Lower lobe of right lung (tissue), 2 donors: ENCODE measurements around the gene GUCD1. TPM values are rescaled to one million over a fixed set of nuclear protein-coding genes. Genes with fewer than 3 reads are reported as not detected.

Source experiments
- ATAC-seq, 2 donors: fragments of 200-7000 bp; cut with Tn5 transposase; one replicate each; pipeline ENCODE4 v1.9.1; 2020 to 2022; ENCODE audit warnings: mild to moderate bottlenecking in 2 of 2, moderate library complexity in 2 of 2
- DNase-seq: peaks from one replicate; pipeline ENCODE4 v3.0.0-alpha.2; 2020
- H3K27ac ChIP-seq: fragments of 200-600 bp; one replicate; pipeline ENCODE4 v1.8.0; 2022
- H3K27me3 ChIP-seq: fragments of 200-600 bp; one replicate; pipeline ENCODE4 v1.8.0; 2022; ENCODE audit warnings: low read depth
- H3K36me3 ChIP-seq: fragments of 200-600 bp; one replicate; pipeline ENCODE4 v1.8.0; 2022; ENCODE audit warnings: mild to moderate bottlenecking
- H3K4me1 ChIP-seq: fragments of 200-600 bp; one replicate; pipeline ENCODE4 v1.8.0; 2022
- H3K4me3 ChIP-seq: fragments of 200-600 bp; one replicate; pipeline ENCODE4 v1.8.0; 2022; ENCODE audit warnings: mild to moderate bottlenecking
- H3K9me3 ChIP-seq: fragments of 200-600 bp; one replicate; pipeline ENCODE4 v1.8.0; 2022
- CTCF ChIP-seq: fragments of 200-600 bp; IDR thresholded peaks from one replicate; pipeline ENCODE4 v1.8.0; 2022; ENCODE audit warnings: antibody characterized with exemption, mild to moderate bottlenecking
- intact Hi-C: fragments of 100-400 bp; cut with DNase I; formaldehyde crosslinking; loops from one replicate; pipeline ENCODE4 v1.11.0; 2022
- total RNA-seq: library from RNA; stranded (reverse); fragmentation: NEBNext Ultra II Directional; extraction: Animal tissue kit (Norgen Biotek cat#: 25700); gene quantifications from one replicate; pipeline ENCODE4 v1.2.1, GENCODE V29; 2021
- donor health status: DM: no; HTN: yes; CAD: no; lungs with severe emphysema.

The GUCD1 gene
- total RNA-seq, 1 donor from 2014 or later, result 120 TPM

- H3K36me3 ChIP-seq, result peaks cover 31% of the 10 kb centered on the region
- ATAC-seq (no peak), DNase-seq (no peak)
- H3K27ac ChIP-seq, result no peak overlapping the region
- intact Hi-C loops, result no loop called here
- TF ChIP-seq CTCF, result no peak
- H3K9me3 ChIP-seq, result no peaks in the 10 kb centered on the region
- H3K27me3 ChIP-seq, result no peaks in the 10 kb centered on the region
- no peak overlapping the region for H3K4me3 ChIP-seq
- peaks cover 15% of the 10 kb centered on the region for H3K4me1 ChIP-seq
Measured at GRCh38 chr22:24585927-24586546, 31.1 kb upstream of the GUCD1 start.

GRCh38 chr22:24585461-24585860 is 30.5 kb upstream of the GUCD1 start:
- H3K36me3 ChIP-seq, result peaks cover 31% of the 10 kb centered on the region

GRCh38 chr22:24584871-24585411 is 30.0 kb upstream of the GUCD1 start:
- no peak for TF ChIP-seq CTCF
- H3K4me3 ChIP-seq, result no peak overlapping the region
- peaks cover 15% of the 10 kb centered on the region for H3K4me1 ChIP-seq
- H3K27ac ChIP-seq, result no peak overlapping the region
- no peaks in the 10 kb centered on the region for H3K9me3 ChIP-seq
- no peak for ATAC-seq
- intact Hi-C loops, result no loop called here
- no peaks in the 10 kb centered on the region for H3K27me3 ChIP-seq
- peaks cover 31% of the 10 kb centered on the region for H3K36me3 ChIP-seq
- no peak for DNase-seq

More at GRCh38 chr22:24585461-24585860, 30.5 kb upstream of the GUCD1 start:
- ATAC-seq (no peak), DNase-seq (no peak)
- no peaks in the 10 kb centered on the region for H3K9me3 ChIP-seq
- intact Hi-C loops, result no loop called here
- TF ChIP-seq CTCF, result no peak
- H3K4me3 ChIP-seq, result no peak overlapping the region
- H3K27me3 ChIP-seq, result no peaks in the 10 kb centered on the region
- no peak overlapping the region for H3K27ac ChIP-seq
- H3K4me1 ChIP-seq, result peaks cover 15% of the 10 kb centered on the region

- Histone ChIP-seq H3K9me3 (no peaks in the 10 kb centered on the region), H3K27me3 (no peaks in the 10 kb centered on the region), H3K27ac (peak overlapping the region; percentile 53), H3K36me3 (peaks cover 27% of the 10 kb centered on the region), H3K4me1 (peaks cover 17% of the 10 kb centered on the region), H3K4me3 (no peak overlapping the region)
- no peak for DNase-seq
- no peak for ATAC-seq
- intact Hi-C loops, result no loop called here
- no peak for TF ChIP-seq CTCF
Measured at GRCh38 chr22:24584166-24584790, 29.3 kb upstream of the GUCD1 start.

DNA sequence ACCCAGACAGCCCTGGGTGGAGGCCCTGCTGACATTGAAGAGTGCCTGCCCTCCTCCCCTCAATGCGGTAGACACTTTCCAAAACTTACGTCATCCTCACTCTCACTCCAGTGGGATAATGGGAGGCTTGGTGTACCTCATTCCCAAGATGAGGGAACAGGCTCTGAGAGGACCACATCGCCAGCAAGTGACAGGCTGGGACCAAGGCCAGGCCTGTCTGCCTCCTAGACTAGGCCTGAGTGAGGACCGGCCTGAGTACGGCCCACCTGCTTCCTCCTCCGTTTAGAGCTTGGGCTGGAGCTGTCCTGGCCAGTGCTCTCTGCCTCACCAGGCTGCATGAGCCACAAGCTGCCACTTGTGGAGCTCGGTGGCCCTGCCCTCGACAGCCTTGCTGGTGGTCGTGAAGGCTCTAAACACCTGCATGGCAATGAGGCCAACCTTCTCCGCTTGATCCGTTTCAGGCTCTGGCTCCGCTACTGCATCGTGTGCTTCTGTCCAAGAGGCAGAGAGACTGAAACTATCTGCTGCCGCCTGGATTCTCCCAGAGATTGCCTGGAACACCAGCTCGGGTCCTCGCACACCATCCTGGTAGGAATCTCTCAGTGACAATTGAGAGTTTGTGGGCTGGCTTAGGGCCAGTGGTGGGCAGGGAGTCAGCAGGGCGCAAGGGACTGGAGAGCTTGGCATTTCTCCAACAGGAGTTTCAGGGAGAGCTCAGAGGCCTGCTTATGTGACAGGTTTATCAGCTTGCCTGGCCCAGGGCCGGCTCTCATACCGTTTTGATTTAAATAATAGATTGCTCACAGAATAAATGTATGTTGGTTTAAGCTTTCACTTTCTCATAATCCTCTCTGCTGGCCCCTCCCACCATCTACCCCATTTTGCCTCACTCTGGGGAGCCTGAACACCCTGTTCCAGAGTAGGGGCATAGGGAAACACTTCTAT is 28.6 kb upstream of the GUCD1 start:
- no peak for TF ChIP-seq CTCF
- H3K27ac ChIP-seq, result peak overlapping the region; percentile 53

More for the DNA sequence above, 28.6 kb upstream of the GUCD1 start:
- ATAC-seq, result peak; percentile 29 to 54
- no peak for DNase-seq
- no peaks in the 10 kb centered on the region for H3K9me3 ChIP-seq
- H3K27me3 ChIP-seq, result no peaks in the 10 kb centered on the region
- intact Hi-C loops, result no loop called here
- no peak overlapping the region for H3K4me3 ChIP-seq
- peaks cover 24% of the 10 kb centered on the region for H3K4me1 ChIP-seq
- H3K36me3 ChIP-seq, result peaks cover 20% of the 10 kb centered on the region
